ENCODE results near the gene CLEC9A.
A peak's percentile ranks its signal among the peaks of the same experiment; 100 is the strongest.

Gene CLEC9A

GRCh38 chr12:10068644-10069043 lies 38.2 kb downstream of the CLEC9A start:
- TF ChIP-seq, protein P1, sequence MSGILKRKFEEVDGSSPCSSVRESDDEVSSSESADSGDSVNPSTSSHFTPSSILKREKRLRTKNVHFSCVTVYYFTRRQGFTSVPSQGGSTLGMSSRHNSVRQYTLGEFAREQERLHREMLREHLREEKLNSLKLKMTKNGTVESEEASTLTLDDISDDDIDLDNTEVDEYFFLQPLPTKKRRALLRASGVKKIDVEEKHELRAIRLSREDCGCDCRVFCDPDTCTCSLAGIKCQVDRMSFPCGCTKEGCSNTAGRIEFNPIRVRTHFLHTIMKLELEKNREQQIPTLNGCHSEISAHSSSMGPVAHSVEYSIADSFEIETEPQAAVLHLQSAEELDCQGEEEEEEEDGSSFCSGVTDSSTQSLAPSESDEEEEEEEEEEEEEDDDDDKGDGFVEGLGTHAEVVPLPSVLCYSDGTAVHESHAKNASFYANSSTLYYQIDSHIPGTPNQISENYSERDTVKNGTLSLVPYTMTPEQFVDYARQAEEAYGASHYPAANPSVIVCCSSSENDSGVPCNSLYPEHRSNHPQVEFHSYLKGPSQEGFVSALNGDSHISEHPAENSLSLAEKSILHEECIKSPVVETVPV (CRISPR knock-in tag; IDR thresholded peaks at IDR 0.05), result no peak
- TF ChIP-seq GLIS3 (CRISPR knock-in tag; IDR thresholded peaks at IDR 0.05) (no peak), ZFP30 (CRISPR knock-in tag; IDR thresholded peaks at IDR 0.05) (no peak), ZC3H10 (CRISPR knock-in tag; IDR thresholded peaks at IDR 0.05) (no peak), ZNF565 (CRISPR knock-in tag; conservative IDR thresholded peaks at IDR 0.05; ENCODE audit: low read depth) (no peak), ESRRG (CRISPR knock-in tag; IDR thresholded peaks at IDR 0.05) (no peak), CSDC2 (CRISPR knock-in tag; IDR thresholded peaks at IDR 0.05) (no peak), TCF4 (CRISPR knock-in tag; IDR thresholded peaks at IDR 0.05; ENCODE audit: borderline replicate concordance) (no peak), OSR1 (CRISPR knock-in tag; IDR thresholded peaks at IDR 0.05) (no peak), ZNF70 (CRISPR knock-in tag; IDR thresholded peaks at IDR 0.05) (no peak), ARNTL (CRISPR knock-in tag; IDR thresholded peaks at IDR 0.05; ENCODE audit: borderline replicate concordance, low read depth) (no peak), PPARA (CRISPR knock-in tag; IDR thresholded peaks at IDR 0.05; ENCODE audit: borderline replicate concordance) (no peak), ZNF8 (CRISPR knock-in tag; IDR thresholded peaks at IDR 0.05) (no peak)
- TF ChIP-seq, protein P2, sequence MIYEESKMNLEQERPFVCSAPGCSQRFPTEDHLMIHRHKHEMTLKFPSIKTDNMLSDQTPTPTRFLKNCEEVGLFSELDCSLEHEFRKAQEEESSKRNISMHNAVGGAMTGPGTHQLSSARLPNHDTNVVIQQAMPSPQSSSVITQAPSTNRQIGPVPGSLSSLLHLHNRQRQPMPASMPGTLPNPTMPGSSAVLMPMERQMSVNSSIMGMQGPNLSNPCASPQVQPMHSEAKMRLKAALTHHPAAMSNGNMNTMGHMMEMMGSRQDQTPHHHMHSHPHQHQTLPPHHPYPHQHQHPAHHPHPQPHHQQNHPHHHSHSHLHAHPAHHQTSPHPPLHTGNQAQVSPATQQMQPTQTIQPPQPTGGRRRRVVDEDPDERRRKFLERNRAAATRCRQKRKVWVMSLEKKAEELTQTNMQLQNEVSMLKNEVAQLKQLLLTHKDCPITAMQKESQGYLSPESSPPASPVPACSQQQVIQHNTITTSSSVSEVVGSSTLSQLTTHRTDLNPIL (CRISPR knock-in tag; IDR thresholded peaks at IDR 0.05; ENCODE audit: low read depth), result no peak
- TF ChIP-seq, protein P3, sequence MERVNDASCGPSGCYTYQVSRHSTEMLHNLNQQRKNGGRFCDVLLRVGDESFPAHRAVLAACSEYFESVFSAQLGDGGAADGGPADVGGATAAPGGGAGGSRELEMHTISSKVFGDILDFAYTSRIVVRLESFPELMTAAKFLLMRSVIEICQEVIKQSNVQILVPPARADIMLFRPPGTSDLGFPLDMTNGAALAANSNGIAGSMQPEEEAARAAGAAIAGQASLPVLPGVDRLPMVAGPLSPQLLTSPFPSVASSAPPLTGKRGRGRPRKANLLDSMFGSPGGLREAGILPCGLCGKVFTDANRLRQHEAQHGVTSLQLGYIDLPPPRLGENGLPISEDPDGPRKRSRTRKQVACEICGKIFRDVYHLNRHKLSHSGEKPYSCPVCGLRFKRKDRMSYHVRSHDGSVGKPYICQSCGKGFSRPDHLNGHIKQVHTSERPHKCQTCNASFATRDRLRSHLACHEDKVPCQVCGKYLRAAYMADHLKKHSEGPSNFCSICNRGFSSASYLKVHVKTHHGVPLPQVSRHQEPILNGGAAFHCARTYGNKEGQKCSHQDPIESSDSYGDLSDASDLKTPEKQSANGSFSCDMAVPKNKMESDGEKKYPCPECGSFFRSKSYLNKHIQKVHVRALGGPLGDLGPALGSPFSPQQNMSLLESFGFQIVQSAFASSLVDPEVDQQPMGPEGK (CRISPR knock-in tag; IDR thresholded peaks at IDR 0.05; ENCODE audit: borderline replicate concordance), result no peak
- TF ChIP-seq, protein P4, sequence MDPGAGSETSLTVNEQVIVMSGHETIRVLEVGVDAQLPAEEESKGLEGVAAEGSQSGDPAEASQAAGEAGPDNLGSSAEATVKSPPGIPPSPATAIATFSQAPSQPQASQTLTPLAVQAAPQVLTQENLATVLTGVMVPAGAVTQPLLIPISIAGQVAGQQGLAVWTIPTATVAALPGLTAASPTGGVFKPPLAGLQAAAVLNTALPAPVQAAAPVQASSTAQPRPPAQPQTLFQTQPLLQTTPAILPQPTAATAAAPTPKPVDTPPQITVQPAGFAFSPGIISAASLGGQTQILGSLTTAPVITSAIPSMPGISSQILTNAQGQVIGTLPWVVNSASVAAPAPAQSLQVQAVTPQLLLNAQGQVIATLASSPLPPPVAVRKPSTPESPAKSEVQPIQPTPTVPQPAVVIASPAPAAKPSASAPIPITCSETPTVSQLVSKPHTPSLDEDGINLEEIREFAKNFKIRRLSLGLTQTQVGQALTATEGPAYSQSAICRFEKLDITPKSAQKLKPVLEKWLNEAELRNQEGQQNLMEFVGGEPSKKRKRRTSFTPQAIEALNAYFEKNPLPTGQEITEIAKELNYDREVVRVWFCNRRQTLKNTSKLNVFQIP (CRISPR knock-in tag; IDR thresholded peaks at IDR 0.05; ENCODE audit: borderline replicate concordance, low read depth), result no peak
- TF ChIP-seq, protein P5, sequence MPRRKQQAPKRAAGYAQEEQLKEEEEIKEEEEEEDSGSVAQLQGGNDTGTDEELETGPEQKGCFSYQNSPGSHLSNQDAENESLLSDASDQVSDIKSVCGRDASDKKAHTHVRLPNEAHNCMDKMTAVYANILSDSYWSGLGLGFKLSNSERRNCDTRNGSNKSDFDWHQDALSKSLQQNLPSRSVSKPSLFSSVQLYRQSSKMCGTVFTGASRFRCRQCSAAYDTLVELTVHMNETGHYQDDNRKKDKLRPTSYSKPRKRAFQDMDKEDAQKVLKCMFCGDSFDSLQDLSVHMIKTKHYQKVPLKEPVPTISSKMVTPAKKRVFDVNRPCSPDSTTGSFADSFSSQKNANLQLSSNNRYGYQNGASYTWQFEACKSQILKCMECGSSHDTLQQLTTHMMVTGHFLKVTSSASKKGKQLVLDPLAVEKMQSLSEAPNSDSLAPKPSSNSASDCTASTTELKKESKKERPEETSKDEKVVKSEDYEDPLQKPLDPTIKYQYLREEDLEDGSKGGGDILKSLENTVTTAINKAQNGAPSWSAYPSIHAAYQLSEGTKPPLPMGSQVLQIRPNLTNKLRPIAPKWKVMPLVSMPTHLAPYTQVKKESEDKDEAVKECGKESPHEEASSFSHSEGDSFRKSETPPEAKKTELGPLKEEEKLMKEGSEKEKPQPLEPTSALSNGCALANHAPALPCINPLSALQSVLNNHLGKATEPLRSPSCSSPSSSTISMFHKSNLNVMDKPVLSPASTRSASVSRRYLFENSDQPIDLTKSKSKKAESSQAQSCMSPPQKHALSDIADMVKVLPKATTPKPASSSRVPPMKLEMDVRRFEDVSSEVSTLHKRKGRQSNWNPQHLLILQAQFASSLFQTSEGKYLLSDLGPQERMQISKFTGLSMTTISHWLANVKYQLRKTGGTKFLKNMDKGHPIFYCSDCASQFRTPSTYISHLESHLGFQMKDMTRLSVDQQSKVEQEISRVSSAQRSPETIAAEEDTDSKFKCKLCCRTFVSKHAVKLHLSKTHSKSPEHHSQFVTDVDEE (CRISPR knock-in tag; IDR thresholded peaks at IDR 0.05), result no peak
- ATAC-seq, result no peak

GRCh38 chr12:10069099-10069498 lies 38.6 kb downstream of the CLEC9A start:
- ATAC-seq, result no peak
- 0 out of 2 replicates have a peak, but pooled peaks have one; percentile 15 for TF ChIP-seq ISL1 (CRISPR knock-in tag; IDR thresholded peaks at IDR 0.05)
- TF ChIP-seq BACH2 (CRISPR knock-in tag; IDR thresholded peaks at IDR 0.05; ENCODE audit: borderline replicate concordance), result no peak

DNA sequence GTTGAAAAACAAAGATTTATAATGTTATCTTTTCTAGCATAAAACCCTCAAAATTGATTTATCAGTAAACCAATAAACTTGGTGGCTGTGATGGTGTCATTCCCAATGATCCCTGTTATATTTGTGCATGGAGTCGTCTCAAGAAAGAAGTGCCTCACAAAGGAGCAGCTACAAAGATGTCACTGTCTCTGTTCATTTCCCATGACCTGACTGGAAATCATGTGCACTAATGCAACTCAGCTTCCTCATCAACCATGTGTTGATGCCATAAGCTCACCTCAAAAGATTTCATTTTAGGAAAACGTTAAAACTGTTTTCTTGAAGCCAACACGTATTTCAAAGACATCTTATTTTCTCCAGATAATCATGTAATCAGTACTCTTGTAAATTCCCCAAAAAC lies 39.5 kb downstream of the CLEC9A start:
- TF ChIP-seq ZNF8 (CRISPR knock-in tag; IDR thresholded peaks at IDR 0.05) (no peak), TOX (CRISPR knock-in tag; IDR thresholded peaks at IDR 0.05; ENCODE audit: borderline replicate concordance) (no peak), ESRRG (CRISPR knock-in tag; IDR thresholded peaks at IDR 0.05) (no peak), BACH2 (CRISPR knock-in tag; IDR thresholded peaks at IDR 0.05; ENCODE audit: borderline replicate concordance) (no peak), ZNF70 (CRISPR knock-in tag; IDR thresholded peaks at IDR 0.05) (no peak), RARB (CRISPR knock-in tag; IDR thresholded peaks at IDR 0.05) (no peak), ARNTL (CRISPR knock-in tag; IDR thresholded peaks at IDR 0.05; ENCODE audit: borderline replicate concordance, low read depth) (no peak), CSDC2 (CRISPR knock-in tag; IDR thresholded peaks at IDR 0.05) (no peak), ZFP3 (CRISPR knock-in tag; IDR thresholded peaks at IDR 0.05) (no peak), SNAI2 (CRISPR knock-in tag; IDR thresholded peaks at IDR 0.05) (no peak)
- TF ChIP-seq, protein P5 (CRISPR knock-in tag; IDR thresholded peaks at IDR 0.05), result no peak

More for the DNA sequence above, 39.5 kb downstream of the CLEC9A start:
- no peak for ATAC-seq
